Neural cell (in vitro differentiated cells): ENCODE measurements around the gene MYO1F. TPM values are rescaled to one million over a fixed set of nuclear protein-coding genes. Genes with fewer than 3 reads are reported as not detected.
"Not testable (repeated sequence)": the region's sequence is repeated elsewhere in the genome, so short reads cannot be mapped to it uniquely, and the experiment has no call there.

Experiments used
- H2AFZ ChIP-seq: fragments of 200-600, 300-800 bp; sonication (generic), shearing (Covaris generic); 2 replicates; pipeline ENCODE4 v1.6.0; 2014; ENCODE audit warnings: low read depth, mild to moderate bottlenecking, antibody characterized with exemption, low read length, moderate library complexity
- H3F3A ChIP-seq: fragments of 200-600 bp; shearing (Covaris generic); 2 replicates; pipeline ENCODE4 v1.6.1; 2016; ENCODE audit warnings: mild to moderate bottlenecking, moderate library complexity, mixed read lengths, antibody characterized with exemption, low read length; ENCODE audit not compliant: insufficient read depth, poor library complexity, severe bottlenecking
- H3K27ac ChIP-seq: fragments of 200-600, 300-800 bp; sonication (generic), shearing (Covaris generic); 2 replicates; pipeline ENCODE4 v1.5.1; 2014; ENCODE audit warnings: mild to moderate bottlenecking, low read length, moderate library complexity
- H3K27me3 ChIP-seq: fragments of 300-800, 200-600 bp; sonication (generic), shearing (Covaris generic); 2 replicates; pipeline ENCODE4 v1.6.0; 2014; ENCODE audit warnings: mild to moderate bottlenecking, low read depth, low read length, moderate library complexity; ENCODE audit not compliant: insufficient read depth
- H3K36me3 ChIP-seq: fragments of 300-800, 200-600 bp; sonication (generic), shearing (Covaris generic); 2 replicates; pipeline ENCODE4 v1.5.1; 2014; ENCODE audit warnings: mild to moderate bottlenecking, antibody characterized with exemption, low read length, moderate library complexity; ENCODE audit not compliant: insufficient read depth
- H3K4me2 ChIP-seq: fragments of 300-800, 200-600 bp; sonication (generic), shearing (Covaris generic); 2 replicates; pipeline ENCODE4 v1.6.0; 2014; ENCODE audit warnings: mild to moderate bottlenecking, low read length
- H3K4me3 ChIP-seq: fragments of 300-800, 200-600 bp; sonication (generic), shearing (Covaris generic); 2 replicates; pipeline ENCODE4 v1.5.1; 2014; ENCODE audit warnings: mild to moderate bottlenecking, low read length, moderate library complexity
- H3K79me2 ChIP-seq: fragments of 200-600 bp; shearing (Covaris generic); replicated peaks from 2 replicates; pipeline ENCODE4 v1.6.0; 2014; ENCODE audit warnings: mild to moderate bottlenecking, low read length, moderate library complexity; ENCODE audit not compliant: insufficient read depth
- H3K9ac ChIP-seq: fragments of 300-800, 200-600 bp; sonication (generic), shearing (Covaris generic); 2 replicates; pipeline ENCODE4 v1.6.1; 2016; ENCODE audit warnings: mild to moderate bottlenecking, low read length, mixed read lengths
- H3K9me2 ChIP-seq: fragments of 200-600 bp; shearing (Covaris generic); 2 replicates; pipeline ENCODE4 v1.6.1; 2016; ENCODE audit warnings: mild to moderate bottlenecking, low read length, mixed read lengths; ENCODE audit not compliant: insufficient read depth
- H3K9me3 ChIP-seq: fragments of 200-600, 300-800 bp; sonication (generic), shearing (Covaris generic); 2 replicates; pipeline ENCODE4 v1.6.1; 2016; ENCODE audit warnings: mild to moderate bottlenecking, mixed run types, low read length, moderate library complexity, mixed read lengths
- H4K20me1 ChIP-seq: fragments of 200-600 bp; shearing (Covaris generic); 2 replicates; pipeline ENCODE4 v1.6.1; 2016; ENCODE audit warnings: mild to moderate bottlenecking, mixed run types; ENCODE audit not compliant: insufficient read depth
- CTCF ChIP-seq: fragments of 450-650 bp; IDR thresholded peaks from 2 replicates; pipeline ENCODE4 v1.5.1; 2014; ENCODE audit warnings: antibody characterized with exemption, mild to moderate bottlenecking, moderate library complexity; ENCODE audit not compliant: poor library complexity, severe bottlenecking
- EP300 ChIP-seq: fragments of 450-650 bp; conservative IDR thresholded peaks from 2 replicates; pipeline ENCODE4 v1.6.1; 2014; ENCODE audit warnings: antibody characterized with exemption, mild to moderate bottlenecking, moderate library complexity; ENCODE audit not compliant: poor library complexity, severe bottlenecking
- EZH2 ChIP-seq: fragments of 200-600, 300-800 bp; shearing (Covaris generic), sonication (generic); IDR thresholded peaks from 2 replicates; pipeline ENCODE4 v1.6.1; 2014; ENCODE audit warnings: antibody characterized with exemption, low read length, borderline replicate concordance, mild to moderate bottlenecking; ENCODE audit not compliant: insufficient read depth, poor library complexity, severe bottlenecking
- MXI1 ChIP-seq: fragments of 450-650 bp; conservative IDR thresholded peaks from 2 replicates; pipeline ENCODE4 v1.6.1; 2014; ENCODE audit warnings: antibody characterized with exemption, mild to moderate bottlenecking; ENCODE audit not compliant: poor library complexity, severe bottlenecking
- POLR2AphosphoS5 ChIP-seq: IDR thresholded peaks from 2 replicates; pipeline ENCODE4 v1.6.1; 2012
- RAD21 ChIP-seq: fragments of 450-650 bp; conservative IDR thresholded peaks from 2 replicates; pipeline ENCODE4 v1.6.1; 2014; ENCODE audit warnings: antibody characterized with exemption, mild to moderate bottlenecking, moderate library complexity
- REST ChIP-seq: IDR thresholded peaks from 2 replicates; pipeline ENCODE4 v1.6.1; 2012; ENCODE audit warnings: borderline replicate concordance
- SMC3 ChIP-seq: fragments of 450-650 bp; conservative IDR thresholded peaks from 2 replicates; pipeline ENCODE4 v1.6.1; 2014; ENCODE audit warnings: antibody characterized with exemption, mild to moderate bottlenecking, moderate library complexity; ENCODE audit not compliant: poor library complexity
- TAF1 ChIP-seq: IDR thresholded peaks from 2 replicates; pipeline ENCODE4 v1.6.1; 2012; ENCODE audit warnings: low read depth
- polyA plus RNA-seq: library from polyadenylated mRNA; depleted of rRNA; stranded (reverse); fragments of >200 nt; gene quantifications from 2 replicates; pipeline ENCODE4 v1.2.3, GENCODE V29; 2014

Gene MYO1F
- polyA plus RNA-seq, 1 donor from 2014 or later, result 0.40 TPM

GRCh38 chr19:8576273-8576993 lies 809 bp downstream of the MYO1F start:
- no peak for TF ChIP-seq CTCF
- no peak for TF ChIP-seq EP300
- no peak for TF ChIP-seq RAD21
- TF ChIP-seq POLR2AphosphoS5, result no peak
- TF ChIP-seq TAF1, result no peak
- no peak for TF ChIP-seq SMC3
- TF ChIP-seq EZH2, result no peak
- no peak for TF ChIP-seq REST
- TF ChIP-seq MXI1, result no peak
- no peaks in the 10 kb centered on the region for H3K79me2 ChIP-seq
- no peak overlapping the region for H3K27ac ChIP-seq
- no peaks in the 10 kb centered on the region for H3F3A ChIP-seq
- H3K4me3 ChIP-seq, result no peak overlapping the region
- H2AFZ ChIP-seq, result no peak overlapping the region
- no peaks in the 10 kb centered on the region for H3K27me3 ChIP-seq
- no peaks in the 10 kb centered on the region for H3K36me3 ChIP-seq
- no peaks in the 10 kb centered on the region for H4K20me1 ChIP-seq
- no peaks in the 10 kb centered on the region for H3K9me2 ChIP-seq
- H3K9me3 ChIP-seq, result no peaks in the 10 kb centered on the region
- no peak overlapping the region for H3K9ac ChIP-seq
- no peak overlapping the region for H3K4me2 ChIP-seq

- Histone ChIP-seq H3K4me3 (no peak overlapping the region), H3K4me2 (no peak overlapping the region), H3K27ac (no peak overlapping the region), H3K79me2 (no peaks in the 10 kb centered on the region), H3F3A (no peaks in the 10 kb centered on the region), H3K36me3 (no peaks in the 10 kb centered on the region), H2AFZ (no peak overlapping the region), H3K9me3 (no peaks in the 10 kb centered on the region), H3K9me2 (no peaks in the 10 kb centered on the region), H3K9ac (no peak overlapping the region), H4K20me1 (no peaks in the 10 kb centered on the region), H3K27me3 (no peaks in the 10 kb centered on the region)
- no peak for TF ChIP-seq SMC3
- TF ChIP-seq EP300, result no peak
- TF ChIP-seq TAF1, result no peak
- no peak for TF ChIP-seq MXI1
- no peak for TF ChIP-seq RAD21
- TF ChIP-seq EZH2, result no peak
- TF ChIP-seq REST, result no peak
- no peak for TF ChIP-seq CTCF
- TF ChIP-seq POLR2AphosphoS5, result no peak
Measured at GRCh38 chr19:8575467-8575997, 1.7 kb downstream of the MYO1F start.

GRCh38 chr19:8574619-8574922 lies 2.7 kb downstream of the MYO1F start:
- H3K36me3 ChIP-seq, H3K27ac ChIP-seq, H2AFZ ChIP-seq, H4K20me1 ChIP-seq, H3K4me3 ChIP-seq, H3F3A ChIP-seq, H3K9me3 ChIP-seq, H3K4me2 ChIP-seq, H3K27me3 ChIP-seq, H3K9ac ChIP-seq, H3K9me2 ChIP-seq, H3K79me2 ChIP-seq: not testable (repeated sequence)
